ENCODE results near the gene UBE2E1.

DNA sequence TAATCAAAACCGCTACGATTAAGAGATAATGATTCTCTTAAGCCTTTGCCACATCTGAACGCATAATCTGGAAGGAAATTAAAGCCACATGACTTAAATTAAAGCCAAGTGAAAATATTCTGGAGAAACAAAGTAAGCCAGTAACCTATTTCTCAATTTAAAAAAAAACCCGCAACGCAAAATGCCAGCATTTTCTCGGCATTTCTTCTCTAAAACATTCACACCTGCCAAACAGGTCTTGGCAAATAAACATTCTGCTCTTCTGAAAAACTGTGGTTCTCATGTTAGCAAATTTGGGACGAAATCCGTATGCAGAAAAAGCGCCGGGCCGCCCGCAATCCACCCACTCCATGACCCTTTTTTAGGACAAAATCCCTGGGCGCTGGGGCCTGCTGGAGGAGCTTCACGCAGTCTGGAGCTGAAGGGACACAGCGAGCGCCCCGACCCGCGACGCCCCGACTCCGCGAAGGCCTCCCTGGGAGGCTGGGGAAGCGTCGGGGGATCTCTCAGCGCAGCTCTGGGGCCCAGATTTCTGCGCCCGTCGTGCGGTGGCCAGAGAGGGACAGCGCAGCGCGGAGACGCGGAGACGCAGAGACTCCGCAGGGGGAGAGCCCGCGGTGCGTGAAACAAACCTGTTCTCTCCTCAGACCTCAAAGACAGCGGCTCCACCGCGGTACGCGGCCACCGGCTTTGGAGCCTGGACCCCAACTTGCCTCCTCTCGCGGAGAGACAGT lies 110.6 kb downstream of the UBE2E1 start:
- no peak for TF ChIP-seq CTCF (IDR thresholded peaks at IDR 0.05)
- TF ChIP-seq POLR2AphosphoS5 (IDR thresholded peaks at IDR 0.05): no peak
- TF ChIP-seq POLR2A (IDR thresholded peaks at IDR 0.05): no peak
- peak; percentile 6 for TF ChIP-seq EP300 (IDR thresholded peaks at IDR 0.05)

Data from suprapubic skin (tissue), 4 donors.